ENCODE measurements around the gene UMAD1.

GRCh38 chr7:7765422-7765821 lies 124.9 kb downstream of the UMAD1 start:
- no peak for TF ChIP-seq CTCF (IDR thresholded peaks at IDR 0.05; ENCODE audit: insufficient read depth, low read length)
- no peak for TF ChIP-seq REST (IDR thresholded peaks at IDR 0.05; ENCODE audit: insufficient replicate concordance, low read depth)
- no peak for TF ChIP-seq POLR2AphosphoS5 (IDR thresholded peaks at IDR 0.05; ENCODE audit: low read depth)

Measured in HL-60 (cell line).